A549 (cell line): ENCODE results near the gene LGALS7. TPM values are rescaled to one million over a fixed set of nuclear protein-coding genes. Genes with fewer than 3 reads are reported as not detected.

ENCODE experiments used
- ATAC-seq, 2 experiments: fragments of 200-7000 bp in 1 of 2; fragments of >200 bp in 1 of 2; cut with Nextera tagmentation in 1 of 2; cut with Tn5 transposase in 1 of 2; 3 replicates each; pipeline versions ENCODE4 v1.8.0 to v1.9.1; 2018 to 2020; ENCODE audit warnings: mild to moderate bottlenecking in 1 of 2, moderate library complexity in 1 of 2
- CTCF ChIA-PET: fragments of 300-600 bp; sonication (Branson Sonifier 250); formaldehyde crosslinking; extraction: SDS; loops from one replicate; lab custom pipeline; 2021; ENCODE audit warnings: antibody characterized with exemption, inconsistent platforms; lab: Yijun Ruan, JAX
- POLR2A ChIA-PET: fragments of 350-600 bp; formaldehyde crosslinking; extraction: SDS; loops from one replicate; lab custom pipeline; 2021; ENCODE audit warnings: antibody characterized with exemption, inconsistent platforms; lab: Yijun Ruan, JAX
- DNase-seq, 2 experiments: peaks; one replicate each; pipeline versions ENCODE4 v3.0.0 to v3.0.0-alpha.2; 2011 to 2016; ENCODE audit warnings: low read depth in 1 of 2, low spot score in 1 of 2
- FAIRE-seq: peaks from 2 replicates; lab custom pipeline; 2011; peaks lifted over from hg19 to GRCh38; lab: Jason Lieb, UNC
- H3K27ac ChIP-seq, 2 experiments: fragments of >200 bp; sonication (Bioruptor Twin); formaldehyde crosslinking; 3 replicates each; pipeline ENCODE4 v1.5.1; 2016 to 2017
- H3K4me1 ChIP-seq: fragments of >200 bp; sonication (Bioruptor Twin); formaldehyde crosslinking; 3 replicates; pipeline ENCODE4 v1.6.1; 2016
- H3K4me2 ChIP-seq: fragments of >200 bp; sonication (Bioruptor Twin); formaldehyde crosslinking; 3 replicates; pipeline ENCODE4 v1.6.1; 2016
- H3K4me3 ChIP-seq: fragments of >200 bp; sonication (Bioruptor Twin); formaldehyde crosslinking; 3 replicates; pipeline ENCODE4 v1.5.1; 2016
- H3K9me3 ChIP-seq: fragments of >200 bp; sonication (Bioruptor Twin); formaldehyde crosslinking; 3 replicates; pipeline ENCODE4 v1.6.1; 2016
- CHD4 ChIP-seq: fragments of 200-600 bp; sonication (generic); IDR thresholded peaks from 2 replicates; pipeline ENCODE4 v1.6.1; 2016; ENCODE audit warnings: antibody characterized with exemption, mild to moderate bottlenecking, borderline replicate concordance
- ELK1 ChIP-seq: fragments of 150-350 bp; IDR thresholded peaks from 2 replicates; pipeline ENCODE4 v1.6.1; 2014; ENCODE audit warnings: low read depth, mild to moderate bottlenecking, low read length
- FOSB ChIP-seq: fragments of 250-450 bp; sonication (Bioruptor Pico); IDR thresholded peaks from 2 replicates; pipeline ENCODE4 v1.5.0; 2020; ENCODE audit warnings: mild to moderate bottlenecking, moderate library complexity
- HMGXB4 ChIP-seq: fragments of 250-450 bp; sonication (Bioruptor Pico); IDR thresholded peaks from 2 replicates; pipeline ENCODE4 v1.5.0; 2021; ENCODE audit warnings: mild to moderate bottlenecking, moderate library complexity, borderline replicate concordance
- JUN ChIP-seq, 2 experiments: fragments of >200 bp; sonication (Bioruptor Twin); formaldehyde crosslinking; IDR thresholded peaks; 2 replicates in 1 of 2; 3 replicates in 1 of 2; pipeline ENCODE4 v1.6.1; 2016 to 2017
- KDM1A ChIP-seq: fragments of 200-600 bp; sonication (generic); IDR thresholded peaks from 2 replicates; pipeline ENCODE4 v1.6.1; 2016; ENCODE audit warnings: low read depth, mild to moderate bottlenecking
- PBX3 ChIP-seq: IDR thresholded peaks from 2 replicates; pipeline ENCODE4 v1.6.1; 2012
- POLR2AphosphoS2 ChIP-seq: conservative IDR thresholded peaks from 2 replicates; pipeline ENCODE4 v1.6.1; 2012; ENCODE audit warnings: low read length, improper control_type of control experiment, inconsistent platforms
- SREBF2 ChIP-seq: fragments of 450-650 bp; IDR thresholded peaks from 2 replicates; pipeline ENCODE4 v1.6.1; 2014; ENCODE audit warnings: mild to moderate bottlenecking, moderate library complexity
- ZC3H11A ChIP-seq: fragments of 450-650 bp; IDR thresholded peaks from 2 replicates; pipeline ENCODE4 v1.6.1; 2014; ENCODE audit warnings: antibody characterized with exemption, mild to moderate bottlenecking
- WGBS: methylation state at CpG from one replicate; pipeline ENCODE4 v1.1.6; 2017; ENCODE audit errors: missing lambda C conversion rate; 5-methylcytosine and 5-hydroxymethylcytosine counted together
- polyA plus RNA-seq, 4 experiments: library from polyadenylated mRNA; depleted of rRNA in 3 of 4; stranded (reverse); fragments of >200 nt; fragmentation: RNase III in 1 of 4; extraction: RNeasy Plus Mini Kit Qiagen cat#74134 plus additional on column Dnase treatment in 1 of 4; gene quantifications; 2 replicates in 3 of 4; 3 replicates in 1 of 4; pipeline ENCODE4 v1.2.3, GENCODE V29; 2011 to 2017

The LGALS7 gene
- polyA plus RNA-seq, 2 of the 4 experiments (the other 2 are of a cell fraction), result not detected

GRCh38 chr19:38731654-38732301 lies 41.5 kb downstream of the LGALS7 start:
- H3K4me2 ChIP-seq, result no peak overlapping the region
- DNase-seq (no peak), FAIRE-seq (peak; percentile 63), ATAC-seq (no peak)
- no peaks in the 10 kb centered on the region for H3K9me3 ChIP-seq
- H3K27ac ChIP-seq, result peak overlapping the region; percentile 44 to 84; a peak in 5 of 6 replicates
- peaks cover 88% of the 10 kb centered on the region for H3K4me1 ChIP-seq
- TF ChIP-seq SREBF2, result no peak
- 0 out of 2 replicates have a peak, but pooled peaks have one; percentile 5 for TF ChIP-seq POLR2AphosphoS2
- peak; percentile 70; the same call in 1 of the 2 replicates for TF ChIP-seq FOSB (CRISPR knock-in tag)
- 0 out of 2 replicates have a peak, but pooled peaks have one; percentile 22 for TF ChIP-seq HMGXB4 (CRISPR knock-in tag)
- CTCF ChIA-PET, result interaction anchor here (1.0 to 38.0 kb wide), 8 partner anchors 10 to 198 kb away, joined by 3 to 764 read pairs (median 16); partner anchors contain the start of genes MRPS12 and SARS2
- WGBS, result 77% methylated on average over 10 of the region's 10 CpGs
- POLR2A ChIA-PET, result interaction anchor here (1.0 kb wide), 2 partner anchors 83 to 198 kb away, joined by 3 to 5 read pairs; no protein-coding TSS in a partner anchor
- H3K4me3 ChIP-seq, result no peak overlapping the region

- Histone ChIP-seq H3K27ac (peak overlapping the region; percentile 44 to 84; a peak in 4 of 6 replicates), H3K9me3 (no peaks in the 10 kb centered on the region), H3K4me1 (peaks cover 85% of the 10 kb centered on the region), H3K4me2 (no peak overlapping the region)
- FAIRE-seq, result peak; percentile 59
- CTCF ChIA-PET, result interaction anchor here (0.6 to 38.0 kb wide), 20 partner anchors 9 to 199 kb away, joined by 3 to 764 read pairs (median 4); partner anchors contain the start of genes ECH1, MRPS12 and SARS2
- no peak for ATAC-seq
- peak; percentile 56; the same call in 1 of the 2 replicates for TF ChIP-seq PBX3
- no peak for TF ChIP-seq ZC3H11A
- no peak for TF ChIP-seq SREBF2
- no peak for TF ChIP-seq ELK1
- peak in 1 of 2 experiments; percentile 23; a peak in 1 of 5 replicates for TF ChIP-seq JUN (IDR thresholded peaks at IDR 0.05)
- TF ChIP-seq POLR2AphosphoS2, result peak; percentile 59; the same call in 1 of the 2 replicates
- TF ChIP-seq, all 56 proteins: peak for 3
- no peak for DNase-seq
- H3K4me3 ChIP-seq, result no peak overlapping the region
- POLR2A ChIA-PET, result interaction anchor here (1.0 kb wide), 2 partner anchors 82 to 199 kb away, joined by 3 to 5 read pairs; no protein-coding TSS in a partner anchor
- 95% methylated on average over 18 of the region's 19 CpGs for WGBS
These were observed 42.4 kb downstream of the LGALS7 start for GRCh38 chr19:38730731-38731589.

GRCh38 chr19:38730470-38730730 lies 42.9 kb downstream of the LGALS7 start:
- TF ChIP-seq JUN (IDR thresholded peaks at IDR 0.05) (0 out of 5 replicates have a peak, but pooled peaks of 1 of the 2 experiments have one; percentile 15), KDM1A (no peak), CHD4 (no peak)
- CTCF ChIA-PET, result interaction anchor here (0.6 to 38.0 kb wide), 30 partner anchors 8 to 202 kb away, joined by 3 to 764 read pairs (median 4); partner anchors contain the start of genes ACTN4, ECH1, MRPS12 and SARS2
- no peak overlapping the region for H3K4me3 ChIP-seq
- no peaks in the 10 kb centered on the region for H3K9me3 ChIP-seq
- peak overlapping the region; percentile 16 to 84; a peak in 4 of 6 replicates for H3K27ac ChIP-seq
- ATAC-seq (no peak), FAIRE-seq (no peak), DNase-seq (no peak)
- WGBS, result 91% methylated on average over 7 of the region's 7 CpGs
- H3K4me2 ChIP-seq, result no peak overlapping the region
- POLR2A ChIA-PET, result interaction anchor here (0.6 to 1.0 kb wide), 2 partner anchors 83 to 200 kb away, joined by 3 read pairs; no protein-coding TSS in a partner anchor
- peaks cover 89% of the 10 kb centered on the region for H3K4me1 ChIP-seq
